HG03103 (cell line): ENCODE measurements around the gene MOV10L1.
A peak's percentile ranks its signal among the peaks of the same experiment; 100 is the strongest.
"Not testable (repeated sequence)": the region's sequence is repeated elsewhere in the genome, so short reads cannot be mapped to it uniquely, and the experiment has no call there.

Source experiments
- ATAC-seq: cut with Tn5 transposase; IDR thresholded peaks from one replicate; pipeline ENCODE4 v1.9.1; 2021; ENCODE audit warnings: low read depth; ENCODE audit not compliant: unreplicated experiment

MOV10L1 gene

DNA sequence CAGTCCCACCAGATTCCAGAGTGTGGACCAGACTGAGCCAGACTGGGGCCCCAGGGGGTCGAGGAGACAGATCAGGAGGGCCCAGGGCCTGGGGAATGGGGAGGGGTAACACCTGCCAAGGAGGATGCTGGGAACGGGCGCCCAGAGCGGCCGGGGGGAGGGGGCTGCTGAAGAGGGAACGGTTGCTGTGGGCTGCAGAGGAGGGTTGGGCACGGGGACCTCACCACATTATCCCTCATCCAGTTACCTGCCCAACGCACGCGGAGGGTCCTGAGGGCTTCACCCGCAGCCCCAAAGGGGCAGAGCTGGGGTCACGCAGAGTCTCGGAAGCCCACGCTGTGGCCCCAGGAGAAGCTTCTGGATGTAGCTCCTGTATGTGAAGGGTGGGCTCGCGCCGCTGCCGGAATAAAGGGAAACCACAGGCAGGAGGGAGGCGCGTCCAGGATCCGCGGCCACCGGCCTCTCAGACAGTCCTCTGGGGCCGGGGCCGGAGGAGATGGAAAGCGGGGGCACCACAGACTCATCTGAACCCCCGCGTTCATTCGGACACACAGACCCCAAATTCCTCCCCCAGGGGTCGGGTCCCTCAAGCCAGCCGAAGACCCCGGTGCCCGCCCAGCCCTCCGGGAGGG lies 110.1 kb downstream of the MOV10L1 start:
- ATAC-seq = no peak

DNA sequence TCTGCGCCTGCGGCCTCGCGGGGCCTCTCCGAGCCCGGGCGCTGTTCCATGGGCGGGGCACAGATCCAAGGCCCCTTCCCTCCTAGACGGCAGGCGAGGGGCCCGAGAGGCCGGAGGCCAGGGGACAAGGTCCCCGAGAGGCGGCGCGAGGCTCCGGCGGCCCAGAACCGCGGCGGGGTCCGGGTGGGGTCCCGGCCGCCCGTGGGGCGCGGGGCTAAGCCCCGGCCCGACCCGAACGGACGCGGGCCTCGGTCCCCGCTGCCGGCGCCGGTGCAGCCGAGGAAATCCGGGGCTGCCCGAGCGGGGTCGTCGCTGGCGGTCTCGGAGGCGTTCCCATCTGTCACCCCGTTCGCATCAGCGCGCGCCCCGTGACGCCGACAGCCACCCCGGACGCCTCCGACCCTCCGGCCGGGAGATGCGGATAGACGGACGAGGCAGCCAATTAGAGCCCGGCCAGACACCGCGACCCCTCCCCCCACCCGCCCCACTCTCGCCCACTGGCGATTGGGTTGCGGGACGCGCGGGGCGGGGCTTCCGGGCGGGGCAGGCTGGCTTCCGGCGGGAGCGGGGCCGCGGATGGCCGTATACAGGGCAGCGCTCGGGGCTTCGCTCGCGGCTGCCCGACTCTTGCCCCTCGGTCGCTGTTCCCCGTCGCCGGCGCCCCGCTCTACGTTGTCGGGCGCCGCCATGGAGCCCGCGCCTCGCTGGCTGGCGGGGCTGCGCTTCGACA lies 110.8 kb downstream of the MOV10L1 start, which contains the start of gene SELENOO:
Gene SELENOO (plus strand): TSS at position 551 of the 730 bp plus-strand sequence. CDS start 26 bp downstream, at position 577.
- peak; percentile 54 for ATAC-seq

DNA sequence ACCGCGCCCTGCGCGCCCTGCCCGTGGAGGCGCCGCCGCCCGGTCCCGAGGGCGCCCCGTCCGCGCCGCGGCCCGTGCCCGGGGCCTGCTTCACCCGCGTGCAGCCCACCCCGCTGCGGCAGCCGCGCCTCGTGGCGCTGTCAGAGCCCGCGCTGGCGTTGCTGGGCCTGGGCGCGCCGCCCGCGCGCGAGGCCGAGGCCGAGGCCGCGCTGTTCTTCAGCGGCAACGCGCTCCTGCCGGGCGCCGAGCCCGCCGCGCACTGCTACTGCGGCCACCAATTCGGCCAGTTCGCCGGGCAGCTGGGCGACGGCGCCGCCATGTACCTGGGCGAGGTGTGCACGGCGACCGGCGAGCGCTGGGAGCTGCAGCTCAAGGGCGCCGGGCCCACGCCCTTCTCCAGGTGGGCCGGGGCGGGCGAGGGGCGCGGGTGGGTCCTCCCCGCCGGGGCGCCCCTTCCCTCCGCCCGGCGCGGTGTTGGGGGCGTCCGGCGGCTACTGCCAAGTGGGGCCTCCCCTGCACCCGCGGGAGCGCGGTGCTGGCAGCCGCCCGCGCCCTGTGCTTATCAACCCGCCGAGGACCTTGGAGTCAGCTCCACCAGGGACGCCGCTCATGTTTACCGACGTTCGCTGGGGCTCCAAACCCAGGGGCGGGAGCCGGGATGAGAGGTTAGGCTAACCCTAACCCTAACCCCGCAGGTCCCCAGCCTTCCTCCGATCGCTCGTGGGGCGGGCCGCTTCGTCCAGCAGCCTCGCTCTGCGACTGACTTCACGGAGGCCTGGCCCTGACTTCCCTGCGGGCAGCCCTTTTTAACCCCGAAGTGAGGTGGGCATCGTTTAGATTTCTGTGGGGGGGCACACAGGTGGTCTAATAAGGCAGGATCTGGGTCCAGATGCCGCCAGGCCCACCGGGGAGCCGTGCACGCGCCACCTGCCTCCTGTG lies 111.7 kb downstream of the MOV10L1 start:
- peak; percentile 21 for ATAC-seq

DNA sequence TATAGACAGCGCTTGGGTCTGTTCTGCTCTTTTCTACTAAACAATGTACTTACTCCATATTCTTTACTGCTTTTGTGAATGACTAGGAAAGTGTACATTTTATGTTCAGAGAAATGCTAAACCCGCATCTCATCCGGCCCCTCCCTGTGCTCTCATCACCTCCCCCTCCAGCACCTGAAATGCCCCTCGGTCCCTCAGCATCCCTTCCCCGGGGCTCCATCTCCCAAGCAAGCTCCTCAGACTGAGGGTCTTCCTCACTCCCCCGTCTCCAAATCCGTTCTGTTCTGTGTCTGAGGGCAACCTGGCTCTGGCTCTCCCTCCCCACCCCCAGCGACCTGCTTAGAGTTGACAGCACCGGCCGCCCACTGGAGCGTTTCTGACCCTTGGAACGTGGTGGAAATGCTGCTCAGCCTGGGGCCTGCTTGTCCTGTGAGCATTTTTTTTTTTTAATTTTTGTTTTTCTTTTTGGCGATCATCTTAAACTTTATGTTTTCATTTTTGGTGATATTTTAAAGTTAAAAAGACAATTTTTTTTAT lies 112.4 kb downstream of the MOV10L1 start:
- no peak for ATAC-seq

DNA sequence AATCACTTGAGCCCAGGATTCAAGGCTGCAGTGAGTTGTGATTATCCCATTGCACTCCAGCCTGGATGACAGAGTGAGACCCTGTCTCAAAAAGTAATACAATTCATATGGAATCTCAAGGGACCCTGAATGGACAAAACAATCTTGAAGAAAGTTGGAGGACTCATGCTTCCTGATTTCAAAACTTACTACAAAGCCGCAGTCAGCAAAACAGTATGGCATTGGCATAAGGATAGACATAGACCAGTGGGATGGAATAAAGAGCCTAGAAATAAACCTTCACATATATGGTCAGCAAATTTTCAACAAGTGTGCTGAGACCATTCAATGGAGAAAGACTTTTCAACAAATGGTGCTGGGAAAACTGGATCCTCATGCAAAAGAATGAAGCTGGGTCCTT lies 113.5 kb downstream of the MOV10L1 start:
- no peak for ATAC-seq

DNA sequence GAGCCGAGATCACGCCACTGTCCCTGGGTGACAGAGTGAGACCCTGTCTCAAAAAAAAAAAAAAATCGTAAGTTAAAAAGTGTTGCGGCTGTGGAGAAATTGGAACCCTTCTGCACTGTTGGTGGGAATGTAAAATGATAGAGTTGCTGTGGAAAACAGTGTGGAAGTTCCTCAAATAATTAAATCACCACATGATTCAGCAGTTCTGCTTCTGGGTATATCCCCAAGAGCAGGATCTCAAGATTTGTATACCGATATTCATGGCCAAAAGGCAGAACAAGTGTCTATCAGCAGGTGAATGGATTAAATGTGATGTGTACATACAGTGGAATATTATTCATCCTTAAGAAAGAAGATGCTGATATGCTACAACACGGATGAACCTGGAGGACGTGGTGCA lies 114.8 kb downstream of the MOV10L1 start:
- no peak for ATAC-seq

DNA sequence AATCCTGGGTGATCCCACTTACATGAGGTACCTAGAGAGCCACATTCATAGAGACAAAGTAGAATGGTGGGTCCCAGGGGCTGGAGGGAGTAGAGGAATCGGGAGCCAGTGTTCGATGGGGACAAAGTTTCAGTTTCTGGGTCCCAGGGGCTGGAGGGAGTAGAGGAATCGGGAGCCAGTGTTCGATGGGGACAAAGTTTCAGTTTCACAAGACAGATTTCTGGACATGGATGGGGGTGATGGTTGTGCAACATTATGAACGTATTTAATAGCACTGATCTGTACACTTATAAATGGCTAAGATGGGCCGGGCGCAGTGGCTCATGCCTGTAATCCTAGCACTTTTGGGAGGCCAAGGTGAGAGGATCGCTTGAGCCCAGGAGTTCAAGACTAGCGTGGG lies 115.2 kb downstream of the MOV10L1 start:
- not testable (repeated sequence) for ATAC-seq

DNA sequence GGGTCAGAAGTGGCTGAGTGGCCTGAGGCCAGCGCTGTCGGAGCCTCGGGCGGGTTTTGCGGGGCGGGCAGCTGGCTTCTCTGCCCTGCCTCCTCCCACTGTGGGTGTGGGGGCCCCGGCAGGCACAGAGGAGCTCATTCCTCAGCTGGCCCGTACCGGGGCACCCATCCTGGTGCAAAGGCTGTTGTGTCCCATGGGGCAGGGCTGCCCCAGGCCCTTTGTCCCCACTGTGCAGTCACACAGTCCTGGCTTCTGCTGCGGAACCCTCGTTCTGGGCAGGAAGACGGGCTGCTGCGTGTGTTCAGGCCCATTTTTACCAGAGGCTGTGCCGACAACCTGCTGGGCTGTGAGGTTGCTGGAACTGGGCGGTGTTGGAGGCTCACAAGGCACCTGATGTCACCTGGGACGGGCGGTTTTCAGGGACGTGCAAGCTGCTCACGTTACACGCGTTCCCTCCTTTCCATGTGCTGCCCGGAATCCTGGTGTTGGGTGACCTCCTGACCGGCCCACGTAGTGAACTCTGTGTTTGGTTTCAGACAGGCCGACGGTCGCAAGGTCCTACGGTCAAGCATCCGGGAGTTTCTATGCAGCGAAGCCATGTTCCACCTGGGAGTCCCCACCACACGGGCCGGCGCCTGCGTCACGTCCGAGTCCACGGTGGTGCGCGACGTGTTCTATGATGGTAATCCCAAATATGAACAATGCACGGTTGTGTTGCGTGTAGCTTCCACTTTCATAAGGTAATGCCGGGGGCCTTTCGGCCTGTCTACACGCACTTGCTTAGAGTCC lies 116.2 kb downstream of the MOV10L1 start:
- ATAC-seq = no peak

DNA sequence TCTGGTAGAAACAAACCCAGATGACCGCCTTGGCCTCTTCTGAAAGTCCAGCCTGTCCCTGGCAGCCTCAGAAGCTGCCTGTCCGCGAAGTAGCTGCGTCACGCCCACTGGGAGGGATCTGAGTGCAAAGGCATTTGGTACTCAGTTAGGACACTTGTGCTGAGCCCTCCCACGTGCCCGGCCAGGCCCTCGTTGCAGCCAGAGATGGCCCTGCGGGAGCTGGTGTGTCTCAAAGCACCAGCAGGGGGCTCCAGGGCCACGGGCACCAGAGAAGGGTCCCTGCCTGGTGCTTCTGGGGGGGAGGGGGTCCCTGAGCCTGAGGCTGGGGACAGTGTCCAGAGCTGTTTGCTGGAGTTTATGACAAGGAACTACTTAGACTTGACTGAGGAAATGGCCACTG lies 116.8 kb downstream of the MOV10L1 start:
- ATAC-seq = no peak

DNA sequence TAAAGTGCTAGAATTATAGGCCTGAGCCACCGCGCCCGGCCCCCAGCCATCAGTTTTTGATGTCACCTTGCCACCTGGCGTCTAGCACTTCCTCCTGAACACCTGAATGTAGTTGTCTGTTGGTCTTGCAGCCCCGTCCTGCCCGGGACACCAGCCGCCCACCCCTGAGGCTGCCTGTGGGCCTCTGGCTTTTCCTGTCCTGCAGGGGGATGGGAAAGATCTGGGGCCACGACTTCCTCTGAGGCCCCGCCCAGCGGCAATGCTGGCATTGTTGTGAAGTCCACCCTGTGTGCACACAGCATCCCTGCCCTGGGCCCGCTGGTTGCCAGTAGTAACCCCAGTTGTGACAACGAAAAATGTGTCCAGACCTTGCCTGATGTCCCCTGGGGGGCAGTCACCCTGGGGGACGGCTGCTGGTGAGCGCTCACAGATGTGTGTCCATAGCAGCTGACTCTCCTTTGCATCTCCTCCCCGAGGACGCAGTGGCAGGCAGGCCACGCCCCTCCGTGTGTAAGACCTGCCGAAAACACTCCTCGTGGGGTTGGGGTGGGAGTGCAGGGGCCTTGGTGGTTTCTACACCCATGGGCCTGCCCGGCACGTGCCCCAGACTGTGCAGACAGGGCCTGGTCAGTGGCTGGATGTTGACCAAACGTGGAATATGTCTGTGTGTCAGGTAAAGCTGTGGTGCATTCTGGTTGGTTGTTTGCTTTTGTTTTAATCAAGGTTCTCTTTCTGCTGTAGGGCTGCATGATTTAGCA lies 117.8 kb downstream of the MOV10L1 start:
- ATAC-seq = no peak

DNA sequence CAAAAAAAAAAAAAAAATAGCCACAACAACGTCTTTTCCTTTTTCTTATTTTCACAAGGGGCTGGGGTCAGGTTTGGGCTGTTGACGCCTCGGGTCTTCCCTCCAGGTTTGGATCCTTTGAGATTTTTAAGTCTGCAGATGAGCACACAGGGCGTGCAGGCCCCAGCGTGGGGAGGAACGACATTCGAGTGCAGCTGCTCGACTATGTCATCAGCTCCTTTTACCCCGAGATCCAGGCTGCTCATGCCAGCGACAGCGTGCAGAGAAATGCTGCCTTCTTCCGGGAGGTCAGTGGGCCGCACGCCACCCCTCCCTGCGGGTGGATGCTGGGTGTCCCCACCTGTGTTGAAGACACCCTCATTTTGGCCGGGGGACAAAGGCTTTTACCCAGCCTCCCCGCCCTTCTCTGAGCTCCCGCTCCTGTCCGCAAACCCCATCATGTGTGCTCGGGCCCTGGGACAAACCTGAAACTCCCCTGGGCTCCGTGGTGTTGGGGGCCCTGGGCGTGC lies 118.7 kb downstream of the MOV10L1 start:
- ATAC-seq = no peak

DNA sequence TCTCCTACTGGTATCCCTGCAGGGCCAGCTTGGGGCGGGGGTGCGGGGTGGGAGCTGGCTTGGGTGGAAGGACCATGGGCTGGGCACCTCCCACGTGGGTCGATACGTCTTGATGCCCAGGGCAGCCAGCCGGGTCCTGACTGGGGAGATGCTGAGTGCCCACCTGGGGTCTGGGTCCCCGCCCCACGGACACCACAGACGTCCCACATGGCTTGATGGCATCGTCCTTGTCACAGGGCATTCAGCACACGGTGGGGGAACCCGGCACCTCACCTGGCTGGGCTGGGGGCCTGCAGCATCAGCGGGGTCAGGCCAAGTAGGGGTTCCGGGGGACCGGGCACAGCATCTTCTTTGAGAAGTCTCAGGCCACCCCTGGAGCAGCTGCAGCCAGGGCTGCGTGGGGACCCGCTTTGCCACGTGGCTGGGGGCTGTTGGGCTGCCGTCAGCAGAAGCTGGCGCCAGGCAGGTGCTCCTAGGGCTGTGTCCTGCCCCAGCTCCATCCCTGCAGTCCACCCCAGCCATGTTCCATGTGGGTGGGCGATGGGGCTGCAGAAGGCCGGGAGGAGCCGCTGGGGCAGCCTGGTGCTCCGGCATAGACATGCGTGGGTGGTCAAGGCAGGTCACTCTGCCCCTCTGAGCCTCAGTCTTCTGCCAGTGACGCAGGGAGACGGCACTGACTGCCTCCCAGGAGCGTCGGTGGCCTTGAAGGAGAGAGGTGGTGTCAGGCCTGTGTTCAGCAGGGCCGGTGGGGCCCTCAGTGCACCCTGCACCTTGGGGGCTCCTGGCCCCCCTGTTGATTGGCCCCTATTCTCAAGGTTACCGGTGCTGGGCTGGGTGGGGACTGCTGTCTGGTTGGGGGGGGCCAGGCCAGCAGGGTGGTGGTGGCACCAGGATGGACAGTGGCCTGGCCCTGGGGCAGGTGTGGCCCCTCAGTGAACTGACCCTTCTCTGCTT lies 119.4 kb downstream of the MOV10L1 start:
- ATAC-seq = no peak

DNA sequence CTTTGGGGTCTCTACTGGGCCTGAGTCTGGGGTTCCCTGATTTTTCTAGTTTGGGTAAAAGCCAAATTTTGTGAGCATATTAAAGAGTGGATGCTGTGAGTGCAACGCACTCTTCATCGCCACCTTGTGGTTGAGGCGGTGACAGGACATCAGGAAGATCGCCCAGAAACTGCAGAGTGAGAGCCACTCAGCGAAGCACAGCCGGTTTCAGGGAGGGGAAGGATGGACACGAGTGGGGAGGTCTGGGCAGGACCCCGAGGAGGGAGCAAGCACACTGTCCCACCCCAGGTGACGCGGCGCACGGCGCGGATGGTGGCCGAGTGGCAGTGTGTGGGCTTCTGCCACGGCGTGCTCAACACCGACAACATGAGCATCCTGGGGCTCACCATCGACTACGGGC lies 120.1 kb downstream of the MOV10L1 start:
- no peak for ATAC-seq

DNA sequence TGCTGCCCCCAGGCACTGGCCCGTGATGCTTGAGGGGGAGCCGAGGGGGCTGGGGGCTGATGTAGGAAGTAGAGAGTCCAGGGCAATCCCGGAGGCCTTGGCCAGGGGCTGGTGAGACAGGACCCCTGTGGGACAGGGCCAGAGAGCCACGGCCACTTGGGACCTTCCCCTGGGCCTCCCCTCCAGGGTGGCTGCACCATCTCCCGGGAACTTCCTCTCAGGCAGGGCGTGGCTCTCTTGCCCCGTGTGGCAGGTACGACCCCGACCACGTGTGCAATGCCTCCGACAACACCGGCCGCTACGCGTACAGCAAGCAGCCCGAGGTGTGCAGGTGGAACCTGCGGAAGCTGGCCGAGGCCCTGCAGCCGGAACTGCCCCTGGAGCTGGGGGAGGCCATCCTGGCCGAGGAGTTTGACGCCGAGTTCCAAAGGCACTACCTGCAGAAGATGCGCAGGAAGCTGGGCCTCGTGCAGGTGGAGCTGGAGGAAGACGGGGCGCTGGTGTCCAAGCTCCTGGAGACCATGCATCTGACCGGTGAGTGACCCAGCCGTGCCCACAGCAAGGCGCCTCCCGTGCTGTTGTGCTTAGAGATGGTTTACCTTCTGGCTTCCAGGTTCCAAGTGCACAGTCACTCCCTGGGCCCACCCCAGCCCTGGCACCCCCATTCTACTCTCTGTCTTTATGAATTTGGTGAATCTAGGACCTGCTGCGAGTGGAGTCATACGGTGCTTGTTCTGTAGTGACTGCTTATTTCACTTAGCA lies 120.8 kb downstream of the MOV10L1 start:
- ATAC-seq = no peak

DNA sequence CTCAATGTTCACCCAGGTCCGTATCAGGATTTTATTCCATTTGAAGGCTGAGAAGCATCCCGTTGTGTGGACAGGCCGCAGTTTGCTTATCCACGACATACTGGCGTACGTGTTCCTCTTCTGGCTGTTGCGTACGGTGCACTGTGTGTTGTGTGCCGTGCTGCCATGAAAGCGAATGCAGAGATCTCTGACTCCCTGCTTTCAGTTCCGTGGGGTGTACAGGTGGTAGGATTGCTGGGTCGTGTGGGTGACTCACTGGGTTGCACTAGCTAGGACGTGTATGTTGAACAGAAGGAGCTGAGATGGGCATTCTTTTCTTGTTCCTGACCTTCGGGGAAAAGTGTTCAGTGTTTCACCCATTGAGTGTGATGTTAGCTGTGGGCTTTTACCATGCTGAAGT lies 121.3 kb downstream of the MOV10L1 start:
- ATAC-seq = no peak
